Measurements from ENCODE around the gene GPR150.

GPR150 gene

GRCh38 chr5:95654196-95654595 lies 34.3 kb downstream of the GPR150 start:
- no peak for DNase-seq

- no peak for DNase-seq
Measured at GRCh38 chr5:95655575-95655974, 35.7 kb downstream of the GPR150 start.

GRCh38 chr5:95660060-95660459 lies 40.2 kb downstream of the GPR150 start:
- DNase-seq = no peak

- no peak for DNase-seq
Measured at GRCh38 chr5:95662946-95663345, 43.1 kb downstream of the GPR150 start.

- DNase-seq = no peak
Measured at GRCh38 chr5:95664204-95664786, 44.4 kb downstream of the GPR150 start.

GRCh38 chr5:95667061-95667618 lies 47.3 kb downstream of the GPR150 start:
- DNase-seq = no peak

- DNase-seq = no peak
Measured at GRCh38 chr5:95667678-95668077, 47.8 kb downstream of the GPR150 start.

- DNase-seq = no peak
Measured at GRCh38 chr5:95668216-95668615, 48.3 kb downstream of the GPR150 start.

- DNase-seq = no peak
Measured at GRCh38 chr5:95668728-95669127, 48.8 kb downstream of the GPR150 start.

- no peak for DNase-seq
Measured at GRCh38 chr5:95669540-95669939, 49.7 kb downstream of the GPR150 start.

GRCh38 chr5:95669985-95670384 lies 50.1 kb downstream of the GPR150 start:
- no peak for DNase-seq

GRCh38 chr5:95670568-95670967 lies 50.7 kb downstream of the GPR150 start:
- no peak for DNase-seq

All from CD4-positive, alpha-beta T cell treated with Interferon gamma for 1 hour (primary cell).